K562 treated with DMSO at 1 percent for 48 hours (cell line): ENCODE data around the gene CACNA2D1. TPM values are rescaled to one million over a fixed set of nuclear protein-coding genes. Genes with fewer than 3 reads are reported as not detected.

Source experiments
- total RNA-seq: library from RNA; unstranded; fragments of 300-600 nt; gene quantifications from 2 replicates; pipeline ENCODE4 v1.2.3, GENCODE V29; 2022; ENCODE audit warnings: low replicate concordance; ENCODE audit errors: extremely low read depth

Gene CACNA2D1
- not detected in 2 replicates for total RNA-seq

DNA sequence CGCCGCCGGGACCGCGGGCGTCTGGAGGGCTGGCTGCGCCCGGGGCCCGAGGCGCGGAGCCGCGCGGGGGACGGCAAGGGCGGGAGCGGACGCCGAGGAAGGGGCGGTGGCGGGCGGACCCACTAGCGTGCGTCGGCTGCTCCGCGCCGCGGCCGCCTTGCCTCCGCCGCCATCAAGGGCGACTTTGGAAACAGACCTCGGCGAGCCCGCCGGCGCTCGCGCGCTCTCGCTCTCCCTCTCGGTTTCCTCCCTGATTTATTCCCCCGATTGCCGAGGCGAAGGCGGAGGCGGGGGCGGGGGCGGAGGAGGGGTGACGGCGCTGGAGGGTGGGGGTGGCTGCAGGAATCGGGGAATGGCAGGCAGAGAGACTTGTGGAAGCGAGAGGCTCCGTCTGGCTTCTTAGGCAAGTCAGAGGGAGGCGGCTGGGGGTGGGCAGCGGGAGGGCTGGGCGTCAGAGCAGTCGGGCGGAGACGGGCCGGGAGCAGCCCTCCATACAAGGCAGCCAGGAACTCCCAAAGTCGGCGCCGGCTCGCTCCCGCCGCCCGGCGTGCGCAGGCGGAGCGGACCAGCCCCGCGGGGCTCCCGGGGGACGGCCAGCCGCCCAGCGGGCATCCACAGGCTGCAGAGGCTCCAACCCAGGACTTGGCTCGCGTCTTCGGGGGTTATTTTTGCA, at the start of gene CACNA2D1:
CACNA2D1 (minus strand) TSS at position 231 of the 673 bp plus-strand sequence.

